IMR-90 (cell line): ENCODE results near the gene GZMB. TPM values are rescaled to one million over a fixed set of nuclear protein-coding genes. Genes with fewer than 3 reads are reported as not detected.

Experiments
- ATAC-seq: fragments of 200-7000 bp; cut with Tn5 transposase; 2 replicates; pipeline ENCODE4 v1.9.1; 2020; ENCODE audit warnings: low read depth, mild to moderate bottlenecking, moderate library complexity
- Bru-seq: library from RNA; stranded (reverse); fragments of 400-500 nt; gene quantifications from one replicate; lab custom pipeline; 2021; lab: Mats Ljungman, UMichigan
- BruChase-seq, 2 experiments: library from RNA; stranded (reverse); fragments of 400-500 nt; gene quantifications; one replicate each; lab custom pipeline; 2021; lab: Mats Ljungman, UMichigan
- BruUV-seq: library from RNA; stranded (reverse); fragments of 400-500 nt; replicated peaks from 2 replicates; lab custom pipeline; 2021; lab: Mats Ljungman, UMichigan
- CTCF ChIA-PET: fragments of 300-600 bp; formaldehyde crosslinking; extraction: SDS; loops from one replicate; lab custom pipeline; 2021; ENCODE audit warnings: antibody characterized with exemption; lab: Yijun Ruan, JAX
- POLR2A ChIA-PET: fragments of 300-600 bp; sonication (Branson Sonifier 250); formaldehyde crosslinking; loops from one replicate; lab custom pipeline; 2022; ENCODE audit warnings: antibody characterized with exemption; ENCODE audit not compliant: unreplicated experiment; lab: Charles Lee
- DNase-seq: peaks from one replicate; pipeline ENCODE4 v3.0.0; 2013
- H2AFZ ChIP-seq: replicated peaks from 2 replicates; pipeline ENCODE3; 2013; ENCODE audit warnings: low read length, mild to moderate bottlenecking; ENCODE audit not compliant: poor library complexity
- H2AK5ac ChIP-seq: 2 replicates; pipeline ENCODE4 v1.6.1; 2013; ENCODE audit warnings: low read depth, low read length, inconsistent platforms
- H2AK9ac ChIP-seq: replicated peaks from 2 replicates; pipeline ENCODE3; 2013; ENCODE audit warnings: mild to moderate bottlenecking, low read depth, low read length, moderate library complexity; ENCODE audit not compliant: poor library complexity
- H2BK120ac ChIP-seq: 2 replicates; pipeline ENCODE4 v1.6.1; 2013; ENCODE audit warnings: low read depth, low read length, inconsistent platforms
- H2BK15ac ChIP-seq: 3 replicates; pipeline ENCODE4 v1.6.1; 2013; ENCODE audit warnings: low read depth, low read length, inconsistent platforms
- H2BK20ac ChIP-seq: 2 replicates; pipeline ENCODE4 v1.6.1; 2013; ENCODE audit warnings: low read depth, mild to moderate bottlenecking, inconsistent platforms, low read length, moderate library complexity
- H2BK5ac ChIP-seq: 2 replicates; pipeline ENCODE4 v1.6.1; 2013; ENCODE audit warnings: mild to moderate bottlenecking, low read depth, low read length, inconsistent platforms; ENCODE audit not compliant: poor library complexity, severe bottlenecking
- H3K14ac ChIP-seq: replicated peaks from 2 replicates; pipeline ENCODE4 v1.6.1; 2013; ENCODE audit warnings: low read depth, low read length, inconsistent platforms
- H3K18ac ChIP-seq: 2 replicates; pipeline ENCODE4 v1.6.1; 2013; ENCODE audit warnings: low read depth, low read length, control low read depth
- H3K23ac ChIP-seq: 2 replicates; pipeline ENCODE4 v1.6.1; 2013; ENCODE audit warnings: low read depth, low read length, inconsistent platforms
- H3K27ac ChIP-seq: 2 replicates; pipeline ENCODE4 v1.5.1; 2013; ENCODE audit warnings: mild to moderate bottlenecking, control low read depth, low read length; ENCODE audit not compliant: insufficient read depth
- H3K27me3 ChIP-seq: 2 replicates; pipeline ENCODE4 v1.6.1; 2013; ENCODE audit warnings: low read length; ENCODE audit not compliant: control insufficient read depth, insufficient read depth
- H3K36me3 ChIP-seq: 2 replicates; pipeline ENCODE4 v1.6.1; 2013; ENCODE audit warnings: low read length, mixed read lengths; ENCODE audit not compliant: control insufficient read depth, insufficient read depth
- H3K4ac ChIP-seq: 2 replicates; pipeline ENCODE4 v1.6.1; 2013; ENCODE audit warnings: low read depth, low read length, inconsistent platforms
- H3K4me1 ChIP-seq: 2 replicates; pipeline ENCODE4 v1.6.1; 2013; ENCODE audit warnings: low read length, mixed read lengths; ENCODE audit not compliant: control insufficient read depth, insufficient read depth
- H3K4me2 ChIP-seq: 2 replicates; pipeline ENCODE4 v1.6.1; 2013; ENCODE audit warnings: low read depth, mild to moderate bottlenecking, control low read depth, low read length, moderate library complexity
- H3K4me3 ChIP-seq: 2 replicates; pipeline ENCODE4 v1.5.1; 2013; ENCODE audit warnings: low read depth, mild to moderate bottlenecking, control low read depth, low read length, moderate library complexity; ENCODE audit not compliant: insufficient read depth
- H3K56ac ChIP-seq: 2 replicates; pipeline ENCODE4 v1.6.1; 2013; ENCODE audit warnings: low read length, inconsistent platforms; ENCODE audit not compliant: insufficient read depth; ENCODE audit errors: extremely low read depth
- H3K79me1 ChIP-seq, 2 experiments: 2 replicates each; pipeline ENCODE4 v1.6.1; 2013; ENCODE audit warnings: low read length in 2 of 2, inconsistent platforms in 1 of 2, low read depth in 1 of 2
- H3K9ac ChIP-seq: 2 replicates; pipeline ENCODE4 v1.6.1; 2013; ENCODE audit warnings: low read depth, low read length, control low read depth
- H3K9me1 ChIP-seq: 2 replicates; pipeline ENCODE4 v1.6.1; 2013; ENCODE audit warnings: low read length, inconsistent platforms; ENCODE audit not compliant: insufficient read depth
- H3K9me3 ChIP-seq: 2 replicates; pipeline ENCODE4 v1.6.1; 2013; ENCODE audit warnings: low read length; ENCODE audit not compliant: control insufficient read depth, insufficient read depth
- H4K20me1 ChIP-seq: 2 replicates; pipeline ENCODE4 v1.6.1; 2013; ENCODE audit warnings: low read length, inconsistent platforms; ENCODE audit not compliant: insufficient read depth
- H4K5ac ChIP-seq: 2 replicates; pipeline ENCODE4 v1.6.1; 2013; ENCODE audit warnings: mild to moderate bottlenecking, low read depth, low read length, control low read depth
- H4K8ac ChIP-seq, 2 experiments: 2 replicates each; pipeline ENCODE4 v1.6.1; 2013; ENCODE audit warnings: low read depth in 2 of 2, low read length in 2 of 2, control low read depth in 1 of 2, inconsistent platforms in 1 of 2
- H4K91ac ChIP-seq: 2 replicates; pipeline ENCODE4 v1.6.1; 2013; ENCODE audit warnings: low read depth, low read length, inconsistent platforms; ENCODE audit not compliant: insufficient read depth
- CEBPB ChIP-seq: IDR thresholded peaks from 2 replicates; pipeline ENCODE4 v1.6.1; 2012; ENCODE audit warnings: low read depth, low read length, improper control_type of control experiment
- CHD1 ChIP-seq: IDR thresholded peaks from 2 replicates; pipeline ENCODE4 v1.6.1; 2012; ENCODE audit warnings: low read depth, low read length, improper control_type of control experiment
- MAZ ChIP-seq: IDR thresholded peaks from 2 replicates; pipeline ENCODE4 v1.6.1; 2012; ENCODE audit warnings: low read depth, mild to moderate bottlenecking, low read length, improper control_type of control experiment, moderate library complexity, borderline replicate concordance
- RAD21 ChIP-seq: IDR thresholded peaks from 2 replicates; pipeline ENCODE4 v1.6.1; 2012; ENCODE audit warnings: low read length, improper control_type of control experiment
- RCOR1 ChIP-seq: IDR thresholded peaks from 2 replicates; pipeline ENCODE4 v1.6.1; 2012; ENCODE audit warnings: mild to moderate bottlenecking, low read length, improper control_type of control experiment; ENCODE audit not compliant: insufficient replicate concordance
- RFX5 ChIP-seq: IDR thresholded peaks from 2 replicates; pipeline ENCODE4 v1.8.0; 2012; ENCODE audit warnings: low read depth, mild to moderate bottlenecking, low read length, moderate library complexity
- WGBS, 2 experiments: methylation state at CpG; one replicate each; pipeline versions ENCODE4 v1.1.5 to v1.1.7; 2013; ENCODE audit warnings: missing lambda C conversion rate in 2 of 2; ENCODE audit not compliant: insufficient read length in 1 of 2; ENCODE audit errors: extremely low coverage in 2 of 2; 5-methylcytosine and 5-hydroxymethylcytosine counted together
- dilution Hi-C: fragments of 300-500 bp; cut with HindIII; formaldehyde crosslinking; loops from one replicate; pipeline ENCODE4 v1.14.3; 2018; ENCODE audit warnings: low sequenced_read_pairs; ENCODE audit not compliant: unreplicated experiment
- in situ Hi-C: fragments of 300-500 bp; cut with MboI; formaldehyde crosslinking; loops from 3 replicates; pipeline ENCODE4 v1.14.3; 2019; ENCODE audit warnings: low sequenced_read_pairs, inconsistent platforms, mixed read lengths
- intact Hi-C: fragments of 100-400 bp; cut with micrococcal nuclease; formaldehyde crosslinking; loops from 2 replicates; pipeline ENCODE4 v1.10.0; 2022
- long read RNA-seq: library from polyadenylated mRNA; unstranded; transcript quantifications from one replicate; pipeline ENCODE4 v2.0.0, GENCODE V29; 2021; ENCODE audit not compliant: unreplicated experiment
- polyA plus RNA-seq, 3 experiments: library from polyadenylated mRNA; depleted of rRNA; stranded (reverse); fragments of >200 nt; gene quantifications; 2 replicates each; pipeline ENCODE4 v1.2.3, GENCODE V29; 2012; ENCODE audit warnings: low replicate concordance in 1 of 3
- total RNA-seq: library from RNA; depleted of rRNA; stranded (reverse); fragments of >200 nt; gene quantifications from 2 replicates; pipeline ENCODE4 v1.2.3, GENCODE V29; 2012; rRNA removed
- TF ChIP-seq, protein P1 (sequence below): fragments of 150-350 bp; IDR thresholded peaks from 2 replicates; pipeline ENCODE4 v1.6.1; 2016; ENCODE audit warnings: low read depth, mild to moderate bottlenecking, low read length, moderate library complexity, borderline replicate concordance

GZMB gene, protein sequence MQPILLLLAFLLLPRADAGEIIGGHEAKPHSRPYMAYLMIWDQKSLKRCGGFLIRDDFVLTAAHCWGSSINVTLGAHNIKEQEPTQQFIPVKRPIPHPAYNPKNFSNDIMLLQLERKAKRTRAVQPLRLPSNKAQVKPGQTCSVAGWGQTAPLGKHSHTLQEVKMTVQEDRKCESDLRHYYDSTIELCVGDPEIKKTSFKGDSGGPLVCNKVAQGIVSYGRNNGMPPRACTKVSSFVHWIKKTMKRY
- total RNA-seq (not detected in 2 replicates), polyA plus RNA-seq (2012; rRNA removed) (not detected in 2 replicates), Bru-seq, nascent RNA (not detected), BruChase-seq, experiment 1, labeled RNA remaining after a 6-hour chase (not detected), BruChase-seq, experiment 2, labeled RNA remaining after a 2-hour chase (not detected)
- polyA plus RNA-seq (2012; cell fraction: cytosol; rRNA removed), result not detected in 2 replicates
- polyA plus RNA-seq (2012; cell fraction: nucleus; rRNA removed; ENCODE audit: low replicate concordance), result not detected in 2 replicates
- long read RNA-seq, result 0 reads

DNA sequence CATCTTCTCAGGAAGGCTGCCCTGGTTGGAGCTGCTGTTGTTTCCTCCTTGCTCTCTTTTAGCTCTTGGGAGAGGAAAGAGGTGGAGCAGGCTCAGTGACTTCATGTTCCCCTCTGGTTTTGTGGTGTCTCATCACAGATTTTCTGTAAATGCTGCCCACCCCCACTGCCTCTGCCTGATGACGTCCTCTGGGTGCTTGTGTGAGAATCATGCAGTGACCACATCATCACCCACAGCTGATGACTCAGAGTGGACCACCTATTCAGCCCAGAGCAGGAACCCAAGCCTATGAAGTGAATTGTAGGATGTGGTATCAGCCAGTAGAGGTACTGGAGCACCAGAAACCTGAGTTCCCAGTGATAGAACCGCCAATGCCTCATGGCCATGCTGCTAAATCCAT, at the start of gene GZMB:
TSS of gene GZMB (minus strand) at position 33 of the 400 bp plus-strand sequence. CDS start at position 3, 30 bp downstream.
- Histone ChIP-seq H3K4me3 (no peak within 1 kb of the TSS), H3K4ac (no peak within 1 kb of the TSS), H3K4me2 (no peak within 1 kb of the TSS), H3K9me1 (no peaks in the 10 kb centered on the region), H3K36me3 (no peaks in the 10 kb centered on the region), H2AFZ (no peak within 1 kb of the TSS), H3K56ac (no peak within 1 kb of the TSS), H4K20me1 (no peaks in the 10 kb centered on the region), H3K18ac (no peak within 1 kb of the TSS), H2BK120ac (no peak within 1 kb of the TSS), H3K14ac (no peak within 1 kb of the TSS), H2BK20ac (no peak within 1 kb of the TSS), H3K9me3 (no peaks in the 10 kb centered on the region), H2AK9ac (no peak within 1 kb of the TSS), H3K23ac (no peak within 1 kb of the TSS), H2BK15ac (no peak within 1 kb of the TSS), H2AK5ac (no peak within 1 kb of the TSS), H3K79me1 (no peaks in the 10 kb centered on the region), H4K8ac (no peak within 1 kb of the TSS), H4K5ac (no peak within 1 kb of the TSS), H3K27ac (no peak within 1 kb of the TSS), H3K9ac (no peak within 1 kb of the TSS), H3K27me3 (no peaks in the 10 kb centered on the region), H2BK5ac (no peak within 1 kb of the TSS), H3K4me1 (no peaks in the 10 kb centered on the region), H4K91ac (no peak within 1 kb of the TSS)
- intact Hi-C loops (no loop called here), dilution Hi-C loops (no loop called here), in situ Hi-C loops (no loop called here)
- no peak for ATAC-seq
- peak; percentile 14 for DNase-seq
- BruUV-seq, result no TSS peak
- no peak for TF ChIP-seq RCOR1
- TF ChIP-seq RAD21, result no peak
- TF ChIP-seq RFX5, result no peak
- TF ChIP-seq CEBPB, result no peak
- TF ChIP-seq, protein P1, sequence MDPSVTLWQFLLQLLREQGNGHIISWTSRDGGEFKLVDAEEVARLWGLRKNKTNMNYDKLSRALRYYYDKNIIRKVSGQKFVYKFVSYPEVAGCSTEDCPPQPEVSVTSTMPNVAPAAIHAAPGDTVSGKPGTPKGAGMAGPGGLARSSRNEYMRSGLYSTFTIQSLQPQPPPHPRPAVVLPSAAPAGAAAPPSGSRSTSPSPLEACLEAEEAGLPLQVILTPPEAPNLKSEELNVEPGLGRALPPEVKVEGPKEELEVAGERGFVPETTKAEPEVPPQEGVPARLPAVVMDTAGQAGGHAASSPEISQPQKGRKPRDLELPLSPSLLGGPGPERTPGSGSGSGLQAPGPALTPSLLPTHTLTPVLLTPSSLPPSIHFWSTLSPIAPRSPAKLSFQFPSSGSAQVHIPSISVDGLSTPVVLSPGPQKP, result no peak
- TF ChIP-seq CHD1, result no peak
- no peak for TF ChIP-seq MAZ
- WGBS, 2 experiments, result 0% methylated on average over 1 of the region's 2 CpGs; no CpG with 5 or more reads in 1 of the 2 experiments
- CTCF ChIA-PET, result no interaction called here
- POLR2A ChIA-PET, result no interaction called here
